K562 (cell line): ENCODE data around the gene PDIA3. TPM values are rescaled to one million over a fixed set of nuclear protein-coding genes. Genes with fewer than 3 reads are reported as not detected.

Experiments used
- CREM ChIP-seq: IDR thresholded peaks from 2 replicates; pipeline ENCODE4 v1.6.1; 2014; ENCODE audit warnings: antibody characterized with exemption, low read depth
- HNRNPLL ChIP-seq: fragments of 200-400 bp; formaldehyde crosslinking; IDR thresholded peaks from 2 replicates; pipeline ENCODE4 v1.6.1; 2017; ENCODE audit warnings: low read length, low read depth, mild to moderate bottlenecking; ENCODE audit not compliant: poor library complexity, severe bottlenecking
- KAT7 ChIP-seq: sonication (generic); formaldehyde crosslinking; IDR thresholded peaks from 2 replicates; pipeline ENCODE4 v1.8.0; 2022; ENCODE audit warnings: missing genetic modification reagents, mild to moderate bottlenecking, borderline replicate concordance
- LCOR ChIP-seq: sonication (generic); formaldehyde crosslinking; IDR thresholded peaks from 2 replicates; pipeline ENCODE4 v1.8.0; 2022; ENCODE audit warnings: mild to moderate bottlenecking, missing genetic modification reagents
- MXI1 ChIP-seq: IDR thresholded peaks from 2 replicates; pipeline ENCODE4 v1.6.1; 2011; ENCODE audit warnings: low read depth, mild to moderate bottlenecking, improper control_type of control experiment, low read length
- MYC ChIP-seq, 2 experiments: fragments of 250-450 bp in 1 of 2; sonication (Bioruptor Pico) in 1 of 2; IDR thresholded peaks; 2 replicates each; pipeline versions ENCODE4 v1.5.1 to v1.6.1; 2012 to 2021; ENCODE audit warnings: low read depth in 2 of 2, borderline replicate concordance in 1 of 2, improper control_type of control experiment in 1 of 2, low read length in 1 of 2, mild to moderate bottlenecking in 1 of 2, moderate library complexity in 1 of 2
- NFIC ChIP-seq: fragments of 450-650 bp; IDR thresholded peaks from 2 replicates; pipeline ENCODE4 v1.6.1; 2017; ENCODE audit warnings: mild to moderate bottlenecking, inconsistent platforms
- POLR2G ChIP-seq: fragments of 200-400 bp; formaldehyde crosslinking; IDR thresholded peaks from 2 replicates; pipeline ENCODE4 v1.6.1; 2017; ENCODE audit warnings: low read depth, mild to moderate bottlenecking, antibody characterized with exemption, low read length, moderate library complexity
- POLR2H ChIP-seq: IDR thresholded peaks from 2 replicates; pipeline ENCODE4 v1.6.1; 2016; ENCODE audit warnings: missing genetic modification characterization, low read depth, mild to moderate bottlenecking, control low read depth, missing compliant biosample characterization, moderate library complexity
- PRPF4 ChIP-seq: fragments of 200-400 bp; formaldehyde crosslinking; IDR thresholded peaks from one replicate; pipeline ENCODE4 v1.6.1; 2017; ENCODE audit warnings: low read length, low read depth, mild to moderate bottlenecking; ENCODE audit not compliant: insufficient read depth, poor library complexity, severe bottlenecking
- RB1 ChIP-seq: fragments of 450-650 bp; IDR thresholded peaks from 2 replicates; pipeline ENCODE4 v1.6.1; 2017; ENCODE audit warnings: low read depth, mild to moderate bottlenecking
- RBFOX2 ChIP-seq: fragments of 200-400 bp; formaldehyde crosslinking; IDR thresholded peaks from 2 replicates; pipeline ENCODE4 v1.6.1; 2017; ENCODE audit warnings: low read depth, mild to moderate bottlenecking, low read length, moderate library complexity
- polyA plus RNA-seq, 8 experiments: library from polyadenylated mRNA; depleted of rRNA in 4 of 8; stranded (reverse) in 5 of 8; unstranded in 3 of 8; fragments of >200 nt; fragmentation: Nextera tagmentation in 2 of 8; fragmentation: Illumina TruSeq in 1 of 8; extraction: Ambion mirVana in 2 of 8; extraction: Trizol in 1 of 8; gene quantifications; 2 replicates each; pipeline versions ENCODE4 v1.2.1 to v1.2.3, GENCODE V29; 2011 to 2014; ENCODE audit warnings: inconsistent platforms in 1 of 8, missing spikeins in 1 of 8
- total RNA-seq, 7 experiments: library from RNA; depleted of rRNA in 6 of 7; stranded (reverse); fragments of >200 nt in 6 of 7; fragmentation: Illumina TruSeq in 2 of 7; extraction: Trizol in 2 of 7; gene quantifications; 2 replicates each; pipeline versions ENCODE4 v1.2.1 to v1.2.3, GENCODE V29; 2011 to 2021; ENCODE audit warnings: low replicate concordance in 1 of 7
- TF ChIP-seq, protein P1 (sequence below): sonication (generic); formaldehyde crosslinking; IDR thresholded peaks from 2 replicates; pipeline ENCODE4 v1.8.1; 2023; ENCODE audit warnings: mild to moderate bottlenecking, missing genetic modification reagents, moderate library complexity
- TF ChIP-seq, protein P2 (sequence below), 2 experiments: fragments of 450-650 bp; conservative IDR thresholded peaks; 2 replicates each; pipeline ENCODE4 v1.6.1; 2017; ENCODE audit warnings: mild to moderate bottlenecking in 2 of 2, moderate library complexity in 2 of 2
- TF ChIP-seq, protein P3 (sequence below): sonication (generic); formaldehyde crosslinking; IDR thresholded peaks from 2 replicates; pipeline ENCODE4 v1.8.0; 2022; ENCODE audit warnings: mild to moderate bottlenecking, missing genetic modification reagents, borderline replicate concordance
- TF ChIP-seq, protein P4 (sequence below): sonication (generic); formaldehyde crosslinking; IDR thresholded peaks from 2 replicates; pipeline ENCODE4 v1.8.0; 2022; ENCODE audit warnings: mild to moderate bottlenecking, missing genetic modification reagents
- TF ChIP-seq, protein P5 (sequence below): fragments of 200-800 bp; sonication (Bioruptor generic); IDR thresholded peaks from 2 replicates; pipeline ENCODE4 v1.6.1; 2017; ENCODE audit warnings: missing genetic modification characterization, missing compliant biosample characterization
- TF ChIP-seq, protein P6 (sequence below): sonication (generic); formaldehyde crosslinking; IDR thresholded peaks from 2 replicates; pipeline ENCODE4 v1.9.0; 2022; ENCODE audit warnings: mild to moderate bottlenecking, missing genetic modification reagents

Gene PDIA3
- total and polyA plus RNA-seq, 9 of the 15 experiments (the other 6 are each of a cell fraction or from before 2014, with no cell fraction given): 13.5 to 386 (median 149) TPM

DNA sequence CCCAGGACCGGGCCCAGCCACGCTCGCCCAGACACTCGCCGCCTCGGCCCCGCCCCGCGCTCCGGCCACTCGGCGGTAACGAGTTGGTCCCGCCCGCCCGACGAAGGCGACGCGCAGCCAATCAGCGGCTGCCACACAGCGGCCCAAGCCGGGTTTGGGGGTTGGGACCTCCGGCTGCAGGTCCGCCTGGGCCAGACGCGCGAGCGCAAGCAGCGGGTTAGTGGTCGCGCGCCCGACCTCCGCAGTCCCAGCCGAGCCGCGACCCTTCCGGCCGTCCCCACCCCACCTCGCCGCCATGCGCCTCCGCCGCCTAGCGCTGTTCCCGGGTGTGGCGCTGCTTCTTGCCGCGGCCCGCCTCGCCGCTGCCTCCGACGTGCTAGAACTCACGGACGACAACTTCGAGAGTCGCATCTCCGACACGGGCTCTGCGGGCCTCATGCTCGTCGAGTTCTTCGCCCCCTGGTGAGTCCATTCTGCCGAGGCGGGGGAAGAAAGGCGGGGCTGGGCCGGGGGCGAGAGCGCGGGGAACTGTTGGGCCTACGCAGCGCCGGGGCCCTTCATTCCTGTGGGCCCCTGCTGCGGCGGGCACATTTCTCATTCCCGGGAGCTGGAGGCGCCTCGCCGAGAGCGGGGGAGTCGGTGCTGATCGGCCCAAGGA, at the start of gene PDIA3 (continued):
- TF ChIP-seq, protein P1, sequence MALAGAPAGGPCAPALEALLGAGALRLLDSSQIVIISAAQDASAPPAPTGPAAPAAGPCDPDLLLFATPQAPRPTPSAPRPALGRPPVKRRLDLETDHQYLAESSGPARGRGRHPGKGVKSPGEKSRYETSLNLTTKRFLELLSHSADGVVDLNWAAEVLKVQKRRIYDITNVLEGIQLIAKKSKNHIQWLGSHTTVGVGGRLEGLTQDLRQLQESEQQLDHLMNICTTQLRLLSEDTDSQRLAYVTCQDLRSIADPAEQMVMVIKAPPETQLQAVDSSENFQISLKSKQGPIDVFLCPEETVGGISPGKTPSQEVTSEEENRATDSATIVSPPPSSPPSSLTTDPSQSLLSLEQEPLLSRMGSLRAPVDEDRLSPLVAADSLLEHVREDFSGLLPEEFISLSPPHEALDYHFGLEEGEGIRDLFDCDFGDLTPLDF (CRISPR knock-in tag): peak; percentile 82
- TF ChIP-seq MYC (IDR thresholded peaks at IDR 0.05; ENCODE audit: low read depth, low read length): peak; percentile 85
- TF ChIP-seq MYC (CRISPR knock-in tag; IDR thresholded peaks at IDR 0.05; ENCODE audit: borderline replicate concordance, low read depth): 0 out of 2 replicates have a peak, but pooled peaks have one; percentile 46
- peak; percentile 67 for TF ChIP-seq CREM
- peak; percentile 29; the same call in 1 of the 2 replicates for TF ChIP-seq KAT7 (CRISPR knock-in tag)
- peak; percentile 58 for TF ChIP-seq NFIC
- TF ChIP-seq LCOR (CRISPR knock-in tag): peak; percentile 22; the same call in 1 of the 2 replicates
- TF ChIP-seq RB1: peak; percentile 79
- peak; percentile 49 for TF ChIP-seq HNRNPLL
- TF ChIP-seq, protein P2, sequence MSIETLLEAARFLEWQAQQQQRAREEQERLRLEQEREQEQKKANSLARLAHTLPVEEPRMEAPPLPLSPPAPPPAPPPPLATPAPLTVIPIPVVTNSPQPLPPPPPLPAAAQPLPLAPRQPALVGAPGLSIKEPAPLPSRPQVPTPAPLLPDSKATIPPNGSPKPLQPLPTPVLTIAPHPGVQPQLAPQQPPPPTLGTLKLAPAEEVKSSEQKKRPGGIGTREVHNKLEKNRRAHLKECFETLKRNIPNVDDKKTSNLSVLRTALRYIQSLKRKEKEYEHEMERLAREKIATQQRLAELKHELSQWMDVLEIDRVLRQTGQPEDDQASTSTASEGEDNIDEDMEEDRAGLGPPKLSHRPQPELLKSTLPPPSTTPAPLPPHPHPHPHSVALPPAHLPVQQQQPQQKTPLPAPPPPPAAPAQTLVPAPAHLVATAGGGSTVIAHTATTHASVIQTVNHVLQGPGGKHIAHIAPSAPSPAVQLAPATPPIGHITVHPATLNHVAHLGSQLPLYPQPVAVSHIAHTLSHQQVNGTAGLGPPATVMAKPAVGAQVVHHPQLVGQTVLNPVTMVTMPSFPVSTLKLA (conservative IDR thresholded peaks at IDR 0.05): peak; percentile 33 to 72
- TF ChIP-seq POLR2G: peak; percentile 98
- TF ChIP-seq, protein P3, sequence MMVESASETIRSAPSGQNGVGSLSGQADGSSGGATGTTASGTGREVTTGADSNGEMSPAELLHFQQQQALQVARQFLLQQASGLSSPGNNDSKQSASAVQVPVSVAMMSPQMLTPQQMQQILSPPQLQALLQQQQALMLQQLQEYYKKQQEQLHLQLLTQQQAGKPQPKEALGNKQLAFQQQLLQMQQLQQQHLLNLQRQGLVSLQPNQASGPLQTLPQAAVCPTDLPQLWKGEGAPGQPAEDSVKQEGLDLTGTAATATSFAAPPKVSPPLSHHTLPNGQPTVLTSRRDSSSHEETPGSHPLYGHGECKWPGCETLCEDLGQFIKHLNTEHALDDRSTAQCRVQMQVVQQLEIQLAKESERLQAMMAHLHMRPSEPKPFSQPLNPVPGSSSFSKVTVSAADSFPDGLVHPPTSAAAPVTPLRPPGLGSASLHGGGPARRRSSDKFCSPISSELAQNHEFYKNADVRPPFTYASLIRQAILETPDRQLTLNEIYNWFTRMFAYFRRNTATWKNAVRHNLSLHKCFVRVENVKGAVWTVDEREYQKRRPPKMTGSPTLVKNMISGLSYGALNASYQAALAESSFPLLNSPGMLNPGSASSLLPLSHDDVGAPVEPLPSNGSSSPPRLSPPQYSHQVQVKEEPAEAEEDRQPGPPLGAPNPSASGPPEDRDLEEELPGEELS (CRISPR knock-in tag): peak; percentile 40; the same call in 1 of the 2 replicates
- TF ChIP-seq POLR2H: peak; percentile 77
- TF ChIP-seq, protein P4, sequence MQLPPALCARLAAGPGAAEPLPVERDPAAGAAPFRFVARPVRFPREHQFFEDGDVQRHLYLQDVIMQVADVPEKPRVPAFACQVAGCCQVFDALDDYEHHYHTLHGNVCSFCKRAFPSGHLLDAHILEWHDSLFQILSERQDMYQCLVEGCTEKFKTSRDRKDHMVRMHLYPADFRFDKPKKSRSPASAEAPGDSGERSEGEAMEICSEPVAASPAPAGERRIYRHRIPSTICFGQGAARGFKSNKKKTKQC (CRISPR knock-in tag): peak; percentile 65; the same call in 1 of the 2 replicates
- peak; percentile 51 for TF ChIP-seq PRPF4
- TF ChIP-seq, protein P5, sequence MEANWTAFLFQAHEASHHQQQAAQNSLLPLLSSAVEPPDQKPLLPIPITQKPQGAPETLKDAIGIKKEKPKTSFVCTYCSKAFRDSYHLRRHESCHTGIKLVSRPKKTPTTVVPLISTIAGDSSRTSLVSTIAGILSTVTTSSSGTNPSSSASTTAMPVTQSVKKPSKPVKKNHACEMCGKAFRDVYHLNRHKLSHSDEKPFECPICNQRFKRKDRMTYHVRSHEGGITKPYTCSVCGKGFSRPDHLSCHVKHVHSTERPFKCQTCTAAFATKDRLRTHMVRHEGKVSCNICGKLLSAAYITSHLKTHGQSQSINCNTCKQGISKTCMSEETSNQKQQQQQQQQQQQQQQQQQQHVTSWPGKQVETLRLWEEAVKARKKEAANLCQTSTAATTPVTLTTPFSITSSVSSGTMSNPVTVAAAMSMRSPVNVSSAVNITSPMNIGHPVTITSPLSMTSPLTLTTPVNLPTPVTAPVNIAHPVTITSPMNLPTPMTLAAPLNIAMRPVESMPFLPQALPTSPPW (CRISPR knock-in tag): peak; percentile 71
- TF ChIP-seq, protein P6, sequence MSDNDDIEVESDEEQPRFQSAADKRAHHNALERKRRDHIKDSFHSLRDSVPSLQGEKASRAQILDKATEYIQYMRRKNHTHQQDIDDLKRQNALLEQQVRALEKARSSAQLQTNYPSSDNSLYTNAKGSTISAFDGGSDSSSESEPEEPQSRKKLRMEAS (CRISPR knock-in tag): peak; percentile 90
- TF ChIP-seq MXI1: 0 out of 2 replicates have a peak, but pooled peaks have one; percentile 10
- TF ChIP-seq RBFOX2: peak; percentile 97
